Measurements from ENCODE around the gene PKN1.

GRCh38 chr19:14503285-14503684 lies 70.2 kb downstream of the PKN1 start:
- TF ChIP-seq CTCF (conservative IDR thresholded peaks at IDR 0.05) (no peak), ZFX (IDR thresholded peaks at IDR 0.05) (no peak)

Data from C4-2B (cell line).